GM19025 (cell line): ENCODE data around the gene CSMD2.
A peak's percentile ranks its signal among the peaks of the same experiment; 100 is the strongest.

Source experiments
- ATAC-seq: cut with Tn5 transposase; IDR thresholded peaks from one replicate; pipeline ENCODE4 v1.9.1; 2021; ENCODE audit warnings: mild to moderate bottlenecking, low read depth, moderate library complexity; ENCODE audit not compliant: unreplicated experiment

CSMD2 gene

DNA sequence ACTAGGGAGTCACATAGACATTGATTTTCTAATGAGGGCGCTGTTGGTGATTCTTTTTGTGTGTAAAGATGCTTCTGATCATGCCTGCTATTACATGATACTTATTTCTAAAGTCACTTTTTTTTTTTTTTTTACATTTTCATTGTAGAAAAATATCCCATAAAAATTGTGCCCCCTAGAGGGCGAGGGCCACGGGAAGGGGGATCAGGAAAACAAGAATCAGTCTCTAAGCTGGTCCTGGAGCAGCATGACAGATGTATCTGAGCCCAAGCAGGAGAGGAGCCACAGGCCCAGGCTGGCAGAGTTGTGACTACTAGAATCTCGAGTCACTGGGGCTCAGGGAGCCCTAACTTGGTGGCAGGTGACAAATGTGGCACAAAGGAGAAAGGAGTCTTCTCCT lies 664.5 kb downstream of the CSMD2 start:
- ATAC-seq = no peak

DNA sequence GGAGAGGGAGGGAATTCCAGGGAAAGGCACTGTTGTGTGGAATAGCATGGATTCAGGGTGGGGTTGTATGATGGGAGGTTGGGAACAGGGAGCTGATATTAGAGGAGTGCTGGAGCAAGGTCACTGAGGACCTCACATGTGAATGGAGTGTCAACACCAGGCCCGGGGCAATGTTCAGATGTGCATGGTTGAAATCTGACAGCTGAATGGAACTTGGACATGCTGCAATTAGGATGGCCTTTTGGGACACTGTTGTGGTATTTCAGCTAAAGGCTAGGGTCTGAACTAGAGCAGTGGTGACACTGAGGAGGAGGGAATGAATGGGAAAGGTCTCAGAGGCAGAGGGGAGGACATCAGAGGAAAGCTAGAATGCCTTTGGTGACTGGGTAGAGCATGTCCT lies 667.6 kb downstream of the CSMD2 start:
- ATAC-seq = no peak

DNA sequence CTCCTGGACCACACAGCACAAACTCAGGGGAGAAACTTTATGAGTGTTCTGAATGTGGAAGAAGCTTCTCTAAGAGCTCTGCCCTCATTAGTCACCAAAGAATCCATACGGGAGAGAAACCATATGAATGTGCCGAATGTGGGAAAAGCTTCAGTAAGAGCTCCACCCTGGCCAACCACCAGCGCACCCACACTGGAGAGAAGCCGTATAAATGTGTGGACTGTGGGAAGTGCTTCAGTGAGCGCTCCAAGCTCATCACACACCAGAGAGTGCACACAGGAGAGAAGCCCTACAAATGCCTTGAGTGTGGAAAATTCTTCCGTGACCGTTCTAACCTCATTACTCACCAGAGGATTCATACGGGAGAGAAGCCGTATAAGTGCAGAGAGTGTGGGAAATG lies 670.1 kb downstream of the CSMD2 start:
- no peak for ATAC-seq

DNA sequence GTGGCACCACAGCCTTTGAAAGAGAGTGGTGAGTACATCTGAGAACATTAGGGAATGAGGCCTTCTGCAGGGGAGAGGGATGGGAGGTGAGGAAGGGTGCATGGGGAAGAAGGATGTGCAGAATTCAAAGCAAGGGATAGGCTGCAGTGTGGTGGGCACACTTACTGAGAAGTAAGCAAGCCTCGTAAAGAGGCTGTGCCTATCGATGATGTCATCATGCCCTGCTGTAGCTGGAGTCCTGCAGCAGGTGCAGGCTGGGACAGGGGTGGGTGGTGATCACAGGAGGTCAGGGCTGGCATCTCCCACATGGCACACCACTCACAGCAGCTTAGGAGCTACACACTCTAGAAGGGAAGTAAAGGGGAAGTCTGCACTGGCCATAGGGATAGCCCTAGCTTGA lies 676.4 kb downstream of the CSMD2 start:
- ATAC-seq = no peak

DNA sequence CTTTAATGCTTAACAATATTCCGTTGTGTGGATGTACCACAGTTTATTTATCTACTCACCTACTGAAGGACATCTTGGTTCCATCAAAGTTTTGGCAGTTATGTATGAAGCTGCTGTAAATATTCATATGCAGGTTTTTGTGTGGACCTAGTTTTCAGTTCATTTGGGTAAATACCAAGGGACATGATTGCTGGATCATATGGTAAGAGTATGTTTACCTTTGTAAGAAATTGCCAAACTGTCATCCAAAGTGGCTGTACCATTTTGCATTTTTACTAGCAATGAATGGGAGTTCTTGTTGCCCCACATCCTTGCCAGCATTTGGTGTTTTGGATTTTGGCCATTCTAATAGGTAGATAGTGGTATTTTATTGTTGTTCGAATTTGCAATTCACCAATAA lies 682.6 kb downstream of the CSMD2 start:
- ATAC-seq = no peak

DNA sequence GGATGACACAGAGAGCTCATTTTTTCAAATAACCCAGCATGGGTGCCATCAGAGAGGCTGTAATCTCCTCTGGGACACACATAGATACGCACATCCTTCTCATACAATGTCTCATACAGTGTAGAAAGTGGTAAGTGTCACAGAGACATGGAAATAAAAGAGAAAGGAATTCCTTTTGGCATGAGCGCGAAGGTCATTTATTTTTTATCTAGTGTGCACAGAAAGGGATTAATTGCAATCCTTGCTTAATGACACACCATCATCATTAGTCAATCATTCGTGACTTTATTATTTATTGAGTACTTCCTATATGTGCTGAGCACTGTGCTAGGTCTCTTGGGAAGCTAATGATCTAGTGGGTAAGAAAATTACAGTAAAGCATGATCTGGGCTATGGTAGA lies 687.6 kb downstream of the CSMD2 start:
- ATAC-seq = no peak

DNA sequence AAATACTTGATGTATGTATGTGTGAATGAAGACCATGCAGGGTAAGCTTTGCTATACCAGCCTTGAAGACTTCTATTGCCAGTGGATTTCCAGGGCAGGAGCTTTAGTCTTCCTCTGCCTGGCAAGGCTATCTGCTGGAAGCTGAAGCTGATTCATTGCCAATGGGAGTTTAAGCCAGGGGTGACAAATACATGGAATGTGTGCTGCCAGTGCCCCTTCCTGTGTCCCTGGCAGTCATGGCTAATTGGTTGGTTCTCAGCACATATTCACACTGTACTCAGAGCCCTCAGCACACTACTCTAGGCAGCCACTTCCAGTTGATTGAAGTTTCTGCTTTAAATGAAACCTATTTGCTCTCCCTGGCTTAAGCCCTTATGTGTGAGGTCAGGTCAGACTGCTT lies 691.1 kb downstream of the CSMD2 start:
- no peak for ATAC-seq

DNA sequence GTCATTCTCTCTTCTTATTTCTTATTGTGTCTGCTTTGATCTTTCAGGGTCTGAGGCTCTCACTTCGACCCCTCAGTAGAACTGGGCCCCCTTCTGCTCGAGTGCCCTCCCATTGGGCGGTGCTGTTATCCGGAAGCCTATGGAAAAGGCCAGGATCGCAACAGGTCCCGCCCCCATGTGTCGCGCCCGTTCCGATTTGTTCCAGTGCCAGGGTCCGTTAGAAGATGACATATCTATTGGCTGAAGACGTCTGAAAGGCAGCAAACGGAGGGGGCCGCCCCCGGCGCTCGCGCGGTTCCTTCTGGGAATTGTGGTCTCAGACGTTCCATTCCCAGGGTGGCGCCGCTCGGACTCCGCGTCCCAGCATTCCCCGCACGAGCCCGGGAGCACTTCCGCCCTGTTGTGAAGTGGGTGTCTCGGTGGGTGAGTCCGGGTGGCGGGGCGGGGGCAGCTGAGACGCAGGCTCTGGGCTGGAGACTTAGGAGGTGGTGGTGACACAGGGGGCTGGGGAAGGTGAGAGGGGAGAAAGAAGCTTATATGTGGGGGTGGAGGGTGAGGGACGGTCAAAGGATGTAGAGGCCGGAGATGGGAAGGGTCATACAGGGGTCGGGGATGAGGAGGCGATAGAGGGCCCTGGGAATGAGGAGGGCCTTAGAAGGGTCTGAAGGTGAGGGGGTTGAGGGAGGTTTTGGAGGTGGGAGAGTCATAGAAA lies 692.6 kb downstream of the CSMD2 start, which contains the start of gene ZSCAN20:
ZSCAN20 (plus strand) TSS at position 377 of the 712 bp plus-strand sequence. CDS start 6,644 bp downstream, outside the sequence.
- ATAC-seq = peak; percentile 88

DNA sequence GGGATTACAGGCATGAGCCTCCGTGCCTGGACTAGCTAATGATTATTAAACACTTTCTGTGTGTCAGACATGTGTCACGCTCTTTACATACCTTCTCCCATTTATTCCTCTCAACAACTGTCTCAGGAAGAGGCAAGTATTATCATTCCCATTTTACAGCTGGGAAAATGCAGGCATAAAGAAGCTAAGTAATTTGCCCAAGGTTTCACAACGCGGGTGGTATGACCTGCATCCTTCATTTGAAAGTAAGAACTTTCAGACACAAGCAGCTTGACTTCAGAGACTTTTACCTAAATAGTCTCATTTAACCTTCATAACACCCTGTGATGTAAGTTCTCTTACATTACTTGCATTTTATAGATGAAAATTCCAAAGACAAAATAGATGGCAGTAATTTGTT lies 693.6 kb downstream of the CSMD2 start:
- no peak for ATAC-seq

DNA sequence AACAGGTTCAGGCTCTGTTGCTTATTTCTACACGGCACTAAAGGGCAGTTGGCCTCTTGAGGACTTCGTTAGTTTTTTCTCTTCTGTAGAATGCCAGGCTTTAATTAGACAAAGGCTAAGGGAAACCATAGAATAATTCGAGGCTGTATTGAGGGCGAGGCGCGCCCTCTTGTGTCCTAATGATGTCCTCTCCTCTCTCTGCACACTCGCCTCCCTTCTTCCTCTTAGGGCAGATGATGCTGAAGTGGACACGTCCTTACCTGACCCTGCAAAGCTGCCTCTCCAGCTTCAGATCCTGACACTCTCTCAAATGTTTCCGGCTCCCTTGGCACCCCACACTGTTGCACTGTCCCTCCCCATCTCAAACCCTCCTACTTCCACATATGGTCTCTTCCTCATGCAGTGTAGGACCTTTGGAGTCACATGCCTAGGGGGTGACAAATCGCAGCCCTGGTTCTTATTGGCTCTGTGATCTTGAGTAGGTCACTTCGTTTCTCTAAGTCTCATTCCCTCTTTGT lies 694.5 kb downstream of the CSMD2 start:
- no peak for ATAC-seq

DNA sequence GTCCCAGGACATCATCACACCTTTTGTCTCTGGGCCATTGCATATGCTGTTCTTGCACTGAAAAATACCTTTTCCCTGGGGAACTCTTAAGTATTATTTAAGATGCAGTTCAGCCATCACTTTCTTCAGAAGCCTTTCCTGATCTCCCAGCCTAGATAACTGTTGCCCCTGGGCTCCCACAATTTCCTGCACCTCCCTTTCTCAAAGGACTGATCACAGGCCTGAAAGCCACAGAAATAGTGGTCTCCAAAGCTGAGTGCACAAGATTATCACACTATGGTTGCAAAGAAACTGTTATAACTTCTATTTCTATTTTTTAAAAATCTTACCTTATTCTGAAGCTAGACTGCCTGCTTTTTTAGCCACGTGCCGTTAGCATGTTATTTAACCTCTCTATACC lies 695.3 kb downstream of the CSMD2 start:
- ATAC-seq = no peak

DNA sequence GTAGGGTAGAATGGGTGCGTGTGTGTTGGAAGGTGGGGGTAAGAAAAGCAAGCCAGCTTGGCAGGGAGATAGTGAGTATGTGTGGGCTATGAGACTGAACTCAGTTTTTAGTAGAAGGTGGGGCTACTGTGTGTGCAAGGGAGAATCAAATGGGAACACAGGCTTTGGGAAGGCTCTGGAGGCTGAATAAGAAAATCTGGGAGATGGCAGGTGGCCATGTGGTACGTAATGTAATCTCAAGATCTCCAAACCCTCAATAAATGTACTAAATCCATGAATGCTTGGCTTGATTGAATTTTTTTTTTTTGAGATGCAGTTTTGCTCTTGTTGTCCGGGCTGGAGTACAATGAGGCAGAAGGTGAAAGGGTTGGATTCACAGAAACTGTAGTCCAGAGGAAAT lies 696.1 kb downstream of the CSMD2 start:
- ATAC-seq = no peak

DNA sequence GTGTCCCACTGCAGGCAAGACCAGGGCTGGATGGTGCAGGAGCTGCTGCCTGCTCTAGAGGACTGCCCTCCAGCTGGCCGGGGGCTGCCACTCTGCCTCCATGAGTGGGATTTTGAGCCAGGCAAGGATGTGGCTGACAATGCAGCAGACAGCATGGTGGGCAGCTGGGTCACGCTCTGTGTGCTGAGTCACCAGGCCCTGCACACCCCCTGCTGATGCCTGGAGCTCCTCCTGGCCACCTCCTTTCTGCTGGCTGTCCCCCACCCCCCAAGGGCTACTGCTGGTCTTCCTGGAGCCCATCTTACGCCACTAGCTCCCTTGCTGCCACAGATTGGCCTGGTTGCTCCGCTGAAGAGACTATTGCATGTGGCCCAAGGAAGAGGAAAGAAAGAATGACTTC lies 696.5 kb downstream of the CSMD2 start:
- no peak for ATAC-seq

DNA sequence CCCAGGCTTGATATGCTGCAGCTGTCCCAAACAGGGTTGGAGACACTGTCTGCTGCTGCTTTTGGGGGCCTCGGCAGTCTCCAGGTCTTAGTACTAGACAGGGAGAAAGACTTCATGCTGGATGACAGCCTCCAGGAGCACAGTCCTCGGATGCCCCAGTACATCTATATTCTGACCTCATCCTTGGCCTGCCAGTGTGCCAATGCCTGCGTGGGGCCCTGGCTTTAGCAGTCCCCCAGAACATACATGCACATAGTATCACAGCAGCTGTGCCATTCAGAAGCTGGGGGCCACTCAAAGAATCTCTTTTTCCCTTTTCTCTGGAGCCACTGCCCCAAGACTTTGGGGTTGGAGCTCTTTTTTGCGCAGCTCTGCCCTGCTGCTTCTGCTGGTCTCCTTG lies 697.0 kb downstream of the CSMD2 start:
- ATAC-seq = no peak

DNA sequence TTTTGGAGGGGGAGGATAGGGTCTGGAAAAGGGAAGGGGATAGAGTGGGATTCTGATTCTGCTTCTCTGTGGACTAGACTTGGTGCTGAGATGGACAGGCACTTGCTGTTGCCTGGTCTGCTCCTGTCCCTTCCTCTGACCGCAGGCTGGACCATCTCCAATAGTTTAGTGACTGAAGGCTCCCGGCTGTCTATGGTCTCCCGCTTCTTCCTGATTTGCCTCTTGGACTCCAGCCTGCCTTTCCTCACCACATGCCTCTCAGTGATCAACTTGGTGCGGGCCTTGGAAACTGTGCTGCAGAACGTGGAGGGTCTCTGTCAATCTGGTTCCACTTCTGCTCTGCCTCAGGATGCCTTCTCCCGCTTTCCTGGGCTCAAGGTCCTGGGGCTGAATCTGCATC lies 698.9 kb downstream of the CSMD2 start:
- ATAC-seq = no peak

DNA sequence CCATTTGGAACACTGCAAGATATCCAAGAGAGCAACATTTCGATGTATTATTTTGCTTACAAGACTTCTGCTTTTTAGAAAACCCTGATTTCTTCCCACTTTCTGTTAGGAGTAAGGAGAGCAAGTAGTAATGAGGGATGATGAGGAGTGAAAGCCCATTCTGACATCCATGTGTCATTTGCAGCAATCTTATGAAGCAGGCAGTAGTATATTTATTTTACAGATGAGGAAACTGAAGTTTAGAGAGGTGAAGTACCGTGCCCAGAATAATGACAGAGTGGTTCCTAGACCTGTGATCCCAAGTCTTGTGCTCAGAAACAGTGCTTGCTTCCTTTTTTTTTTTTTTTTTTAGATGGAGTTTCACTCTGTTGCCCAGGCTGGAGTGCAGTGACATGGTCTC lies 699.7 kb downstream of the CSMD2 start:
- no peak for ATAC-seq

DNA sequence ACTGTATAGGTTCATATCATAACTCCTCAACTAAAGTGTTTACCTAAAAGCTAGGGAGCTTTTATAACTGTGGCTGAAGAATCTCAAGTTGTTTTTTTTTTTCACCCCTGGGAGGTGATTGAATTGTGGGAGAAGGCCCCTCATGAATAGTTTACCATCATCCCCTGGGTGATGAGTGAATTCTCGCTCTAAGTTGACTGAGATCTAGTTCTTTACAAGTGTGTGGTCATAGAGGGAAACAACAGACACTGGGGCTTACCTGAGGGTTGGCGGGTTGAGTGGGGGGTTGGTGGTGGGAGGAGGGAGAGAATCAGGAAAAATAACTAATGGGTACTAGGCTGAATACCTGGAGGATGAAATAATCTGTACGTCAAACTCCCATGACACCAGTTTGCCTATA lies 700.5 kb downstream of the CSMD2 start:
- ATAC-seq = no peak
